Neural progenitor cell (in vitro differentiated cells): ENCODE data around the gene TRAPPC2L. TPM values are rescaled to one million over a fixed set of nuclear protein-coding genes. Genes with fewer than 3 reads are reported as not detected.
A peak's percentile ranks its signal among the peaks of the same experiment; 100 is the strongest.

Source experiments
- DNase-seq: peaks from one replicate; pipeline ENCODE4 v3.0.0-alpha.2; 2016; ENCODE audit warnings: low spot score
- H2AFZ ChIP-seq: fragments of 200-600 bp; sonication (generic); replicated peaks from 2 replicates; pipeline ENCODE4 v1.6.1; 2016; ENCODE audit warnings: antibody characterized with exemption
- H3F3A ChIP-seq: fragments of 200-600 bp; sonication (generic); 2 replicates; pipeline ENCODE4 v1.6.1; 2016; ENCODE audit warnings: antibody characterized with exemption, low read depth
- H3K27ac ChIP-seq: fragments of 200-600 bp; sonication (generic); 2 replicates; pipeline ENCODE4 v1.5.1; 2016; ENCODE audit warnings: mild to moderate bottlenecking
- H3K27me3 ChIP-seq: fragments of 200-600 bp; sonication (generic); 2 replicates; pipeline ENCODE4 v1.6.1; 2016; ENCODE audit warnings: mild to moderate bottlenecking, moderate library complexity
- H3K36me3 ChIP-seq: fragments of 200-600 bp; sonication (generic); 2 replicates; pipeline ENCODE4 v1.5.1; 2016
- H3K4me1 ChIP-seq: fragments of 200-600 bp; sonication (generic); 2 replicates; pipeline ENCODE4 v1.6.1; 2016; ENCODE audit warnings: mixed run types
- H3K4me2 ChIP-seq: fragments of 200-600 bp; sonication (generic); 2 replicates; pipeline ENCODE4 v1.6.1; 2016
- H3K4me3 ChIP-seq: fragments of 200-600 bp; sonication (generic); 2 replicates; pipeline ENCODE4 v1.5.1; 2016
- H3K79me2 ChIP-seq: fragments of 200-600 bp; sonication (generic); 2 replicates; pipeline ENCODE4 v1.6.1; 2016; ENCODE audit warnings: low read depth
- H3K9ac ChIP-seq: fragments of 200-600 bp; sonication (generic); 2 replicates; pipeline ENCODE4 v1.6.1; 2016
- H3K9me3 ChIP-seq: fragments of 200-600 bp; sonication (generic); 2 replicates; pipeline ENCODE4 v1.5.1; 2016; ENCODE audit warnings: low read depth
- H4K20me1 ChIP-seq: fragments of 200-600 bp; sonication (generic); 2 replicates; pipeline ENCODE4 v1.6.1; 2016; ENCODE audit warnings: low read depth
- H3K27ac Mint-ChIP-seq: 3 replicates; pipeline ENCODE4 v1.8.0; 2021; ENCODE audit warnings: mixed read lengths
- H3K27me3 Mint-ChIP-seq: 2 replicates; pipeline ENCODE4 v1.8.0; 2022; ENCODE audit warnings: low read depth, mild to moderate bottlenecking, inconsistent platforms, moderate library complexity, mixed read lengths; ENCODE audit not compliant: insufficient read depth
- H3K36me3 Mint-ChIP-seq: 3 replicates; pipeline ENCODE4 v1.8.0; 2021; ENCODE audit warnings: mixed read lengths
- H3K4me1 Mint-ChIP-seq: 3 replicates; pipeline ENCODE4 v1.8.0; 2021; ENCODE audit warnings: mixed read lengths
- H3K4me3 Mint-ChIP-seq: 3 replicates; pipeline ENCODE4 v1.8.0; 2021; ENCODE audit warnings: mild to moderate bottlenecking, moderate library complexity, mixed read lengths
- H3K9me3 Mint-ChIP-seq: 3 replicates; pipeline ENCODE4 v1.8.0; 2020; ENCODE audit warnings: mixed read lengths
- CTCF ChIP-seq: fragments of 200-600 bp; sonication (generic); IDR thresholded peaks from 2 replicates; pipeline ENCODE4 v1.5.1; 2017; ENCODE audit warnings: antibody characterized with exemption, mild to moderate bottlenecking
- EZH2 ChIP-seq: fragments of 200-600 bp; sonication (generic); IDR thresholded peaks from 2 replicates; pipeline ENCODE4 v1.6.1; 2017; ENCODE audit warnings: antibody characterized with exemption, mild to moderate bottlenecking, moderate library complexity
- EZH2phosphoT487 ChIP-seq: fragments of 200-600 bp; sonication (generic); IDR thresholded peaks from 2 replicates; pipeline ENCODE4 v1.6.1; 2017; ENCODE audit warnings: antibody characterized with exemption
- total RNA-seq: library from RNA; depleted of rRNA; stranded (reverse); fragments of >200 nt; gene quantifications from 2 replicates; pipeline ENCODE4 v1.2.3, GENCODE V29; 2015; ENCODE audit warnings: low replicate concordance

TRAPPC2L gene
- total RNA-seq, 1 donor from 2014 or later: 31.8 TPM

GRCh38 chr16:88901718-88902337 lies 44.9 kb downstream of the TRAPPC2L start:
- H3K27ac ChIP-seq: no peak overlapping the region
- H3K4me3 Mint-ChIP-seq: no peak overlapping the region
- H3K36me3 Mint-ChIP-seq: no peaks in the 10 kb centered on the region
- H2AFZ ChIP-seq: no peak overlapping the region
- H3K36me3 ChIP-seq: no peaks in the 10 kb centered on the region
- H3K4me1 ChIP-seq: peaks cover 8% of the 10 kb centered on the region
- no peaks in the 10 kb centered on the region for H3K9me3 Mint-ChIP-seq
- H3K4me3 ChIP-seq: no peak overlapping the region
- no peaks in the 10 kb centered on the region for H4K20me1 ChIP-seq
- peaks cover 8% of the 10 kb centered on the region for H3K4me1 Mint-ChIP-seq
- peaks cover 4% of the 10 kb centered on the region for H3K27me3 Mint-ChIP-seq
- H3K9ac ChIP-seq: no peak overlapping the region
- no peak for DNase-seq
- no peaks in the 10 kb centered on the region for H3K9me3 ChIP-seq
- H3K27me3 ChIP-seq: no peaks in the 10 kb centered on the region
- no peaks in the 10 kb centered on the region for H3F3A ChIP-seq
- TF ChIP-seq EZH2: no peak
- peak; percentile 12 for TF ChIP-seq CTCF
- H3K4me2 ChIP-seq: no peak overlapping the region
- no peaks in the 10 kb centered on the region for H3K79me2 ChIP-seq
- no peak overlapping the region for H3K27ac Mint-ChIP-seq

- Histone ChIP-seq H3K36me3 (no peaks in the 10 kb centered on the region), H3K27me3 (no peaks in the 10 kb centered on the region), H3K9me3 (no peaks in the 10 kb centered on the region), H3K27ac (no peak overlapping the region), H3K4me1 (peaks cover 8% of the 10 kb centered on the region), H3K9ac (no peak overlapping the region), H2AFZ (no peak overlapping the region), H3K4me3 (no peak overlapping the region), H4K20me1 (no peaks in the 10 kb centered on the region), H3F3A (no peaks in the 10 kb centered on the region), H3K4me2 (no peak overlapping the region), H3K79me2 (no peaks in the 10 kb centered on the region)
- Mint-ChIP-seq H3K36me3 (no peaks in the 10 kb centered on the region), H3K27me3 (peaks cover 4% of the 10 kb centered on the region), H3K9me3 (no peaks in the 10 kb centered on the region), H3K4me1 (peaks cover 8% of the 10 kb centered on the region), H3K27ac (peak overlapping the region; percentile 57), H3K4me3 (no peak overlapping the region)
- no peak for TF ChIP-seq EZH2
- no peak for TF ChIP-seq CTCF
- TF ChIP-seq EZH2phosphoT487: no peak
- DNase-seq: no peak
These were observed 45.8 kb downstream of the TRAPPC2L start for GRCh38 chr16:88902744-88903143.

GRCh38 chr16:88903267-88903666 lies 46.3 kb downstream of the TRAPPC2L start:
- H3F3A ChIP-seq: no peaks in the 10 kb centered on the region
- no peaks in the 10 kb centered on the region for H3K9me3 ChIP-seq
- Mint-ChIP-seq H3K36me3 (no peaks in the 10 kb centered on the region), H3K27ac (peak overlapping the region; percentile 57), H3K27me3 (peaks cover 4% of the 10 kb centered on the region), H3K4me1 (peaks cover 8% of the 10 kb centered on the region), H3K4me3 (no peak overlapping the region), H3K9me3 (no peaks in the 10 kb centered on the region)
- peaks cover 8% of the 10 kb centered on the region for H3K4me1 ChIP-seq
- H3K4me3 ChIP-seq: no peak overlapping the region
- H3K27me3 ChIP-seq: no peaks in the 10 kb centered on the region
- H3K36me3 ChIP-seq: no peaks in the 10 kb centered on the region
- no peaks in the 10 kb centered on the region for H4K20me1 ChIP-seq
- no peak overlapping the region for H2AFZ ChIP-seq
- H3K79me2 ChIP-seq: no peaks in the 10 kb centered on the region
- no peak overlapping the region for H3K4me2 ChIP-seq
- no peak overlapping the region for H3K27ac ChIP-seq
- no peak overlapping the region for H3K9ac ChIP-seq
- no peak for DNase-seq
- TF ChIP-seq EZH2: no peak
- no peak for TF ChIP-seq CTCF
- TF ChIP-seq EZH2phosphoT487: no peak
